HEK293 (cell line): ENCODE results near the gene USP12.
A peak's percentile ranks its signal among the peaks of the same experiment; 100 is the strongest.

Experiments used
- CTCF ChIA-PET: fragments of 350-600 bp; formaldehyde crosslinking; extraction: SDS; loops from one replicate; lab custom pipeline; 2021; ENCODE audit warnings: antibody characterized with exemption; lab: Yijun Ruan, JAX
- POLR2A ChIA-PET: fragments of 300-600 bp; formaldehyde crosslinking; extraction: SDS; loops from one replicate; lab custom pipeline; 2020; ENCODE audit warnings: antibody characterized with exemption, inconsistent platforms; lab: Yijun Ruan, JAX
- H3K27ac ChIP-seq: fragments of 200-500 bp; sonication (Bioruptor generic); 2 replicates; pipeline ENCODE4 v1.5.1; 2014; ENCODE audit warnings: low read depth, low read length, control low read depth, inconsistent platforms; ENCODE audit errors: extremely low read depth
- H3K36me3 ChIP-seq, 2 experiments: fragments of 200-500 bp in 1 of 2; sonication (Bioruptor generic) in 1 of 2; 1 replicate in 1 of 2; 2 replicates in 1 of 2; pipeline ENCODE4 v1.5.1; 2014 to 2017; ENCODE audit warnings: inconsistent platforms in 2 of 2, low read length in 2 of 2; ENCODE audit not compliant: control insufficient read depth in 2 of 2, insufficient read depth in 1 of 2
- H3K4me1 ChIP-seq: fragments of 200-500 bp; sonication (Bioruptor generic); 2 replicates; pipeline ENCODE4 v1.5.1; 2014; ENCODE audit warnings: mild to moderate bottlenecking, low read length, inconsistent platforms; ENCODE audit not compliant: control insufficient read depth, insufficient read depth
- H3K4me3 ChIP-seq: 2 replicates; pipeline ENCODE4 v1.5.1; 2011; ENCODE audit warnings: low read depth, mild to moderate bottlenecking, control low read depth, low read length, moderate library complexity
- H3K9me3 ChIP-seq: fragments of 200-500 bp; sonication (Bioruptor generic); 2 replicates; pipeline ENCODE4 v1.5.1; 2014; ENCODE audit warnings: low read depth, low read length, inconsistent platforms; ENCODE audit not compliant: control insufficient read depth, insufficient read depth
- BCL11B ChIP-seq: fragments of 450-650 bp; formaldehyde crosslinking; IDR thresholded peaks from 2 replicates; pipeline ENCODE4 v1.5.1; 2016; ENCODE audit warnings: low read depth, missing biosample characterization, missing genetic modification characterization
- GFI1B ChIP-seq: fragments of 450-650 bp; formaldehyde crosslinking; IDR thresholded peaks from 2 replicates; pipeline ENCODE4 v1.5.1; 2016; ENCODE audit warnings: missing biosample characterization, missing genetic modification characterization
- GLI2 ChIP-seq: fragments of 450-650 bp; formaldehyde crosslinking; IDR thresholded peaks from 2 replicates; pipeline ENCODE4; 2017; ENCODE audit warnings: missing biosample characterization, missing genetic modification characterization, low read depth, borderline replicate concordance
- KLF1 ChIP-seq: fragments of 450-650 bp; formaldehyde crosslinking; IDR thresholded peaks from 2 replicates; pipeline ENCODE4 v1.5.1; 2016; ENCODE audit warnings: missing biosample characterization, missing genetic modification characterization
- KLF9 ChIP-seq: fragments of 450-650 bp; formaldehyde crosslinking; IDR thresholded peaks from 2 replicates; pipeline ENCODE4 v1.5.1; 2016; ENCODE audit warnings: missing biosample characterization, missing genetic modification characterization, low read depth
- MEIS1 ChIP-seq: sonication (generic); formaldehyde crosslinking; IDR thresholded peaks from 2 replicates; pipeline ENCODE4 v1.8.1; 2022; ENCODE audit warnings: missing genetic modification reagents, mild to moderate bottlenecking, borderline replicate concordance
- ZBTB20 ChIP-seq: fragments of 450-650 bp; formaldehyde crosslinking; IDR thresholded peaks from 2 replicates; pipeline ENCODE4 v1.5.1; 2016; ENCODE audit warnings: missing biosample characterization, missing genetic modification characterization
- ZBTB48 ChIP-seq: fragments of 450-650 bp; formaldehyde crosslinking; IDR thresholded peaks from 2 replicates; pipeline ENCODE4 v1.5.1; 2016; ENCODE audit warnings: missing biosample characterization, missing genetic modification characterization
- ZNF157 ChIP-seq: fragments of 450-650 bp; formaldehyde crosslinking; IDR thresholded peaks from 2 replicates; pipeline ENCODE4 v1.5.1; 2016; ENCODE audit warnings: missing biosample characterization, missing genetic modification characterization
- ZNF169 ChIP-seq: fragments of 450-650 bp; formaldehyde crosslinking; IDR thresholded peaks from 2 replicates; pipeline ENCODE4 v1.5.1; 2016; ENCODE audit warnings: missing biosample characterization, missing genetic modification characterization
- ZNF175 ChIP-seq: fragments of 450-650 bp; formaldehyde crosslinking; IDR thresholded peaks from 2 replicates; pipeline ENCODE4 v1.5.1; 2016; ENCODE audit warnings: missing biosample characterization, missing genetic modification characterization
- ZNF184 ChIP-seq: fragments of 450-650 bp; IDR thresholded peaks from 2 replicates; pipeline ENCODE4 v1.5.1; 2018; ENCODE audit warnings: missing biosample characterization, mild to moderate bottlenecking, missing genetic modification characterization
- ZNF19 ChIP-seq: fragments of 450-650 bp; formaldehyde crosslinking; IDR thresholded peaks from 2 replicates; pipeline ENCODE4; 2016; ENCODE audit warnings: missing biosample characterization, missing genetic modification characterization, low read depth
- ZNF2 ChIP-seq: fragments of 450-650 bp; formaldehyde crosslinking; IDR thresholded peaks from 2 replicates; pipeline ENCODE4 v1.5.1; 2016; ENCODE audit warnings: missing biosample characterization, missing genetic modification characterization
- ZNF274 ChIP-seq, 2 experiments: fragments of 200-500 bp in 1 of 2; fragments of 450-650 bp in 1 of 2; sonication (Bioruptor generic) in 1 of 2; formaldehyde crosslinking in 1 of 2; IDR thresholded peaks; 2 replicates each; pipeline versions ENCODE4 v1.5.1 to v1.6.1; 2014 to 2016; ENCODE audit warnings: borderline replicate concordance in 1 of 2, inconsistent platforms in 1 of 2, low read length in 1 of 2, missing biosample characterization in 1 of 2, missing genetic modification characterization in 1 of 2
- ZNF292 ChIP-seq: fragments of 450-650 bp; formaldehyde crosslinking; IDR thresholded peaks from 2 replicates; pipeline ENCODE4 v1.5.1; 2016; ENCODE audit warnings: low read depth, missing biosample characterization, missing genetic modification characterization, borderline replicate concordance
- ZNF341 ChIP-seq: fragments of 450-650 bp; formaldehyde crosslinking; IDR thresholded peaks from 2 replicates; pipeline ENCODE4; 2016; ENCODE audit warnings: low read depth, missing biosample characterization, missing genetic modification characterization
- ZNF404 ChIP-seq: fragments of 450-650 bp; formaldehyde crosslinking; IDR thresholded peaks from 2 replicates; pipeline ENCODE4 v1.5.1; 2017; ENCODE audit warnings: missing biosample characterization, missing genetic modification characterization
- ZNF514 ChIP-seq: fragments of 450-650 bp; formaldehyde crosslinking; IDR thresholded peaks from 2 replicates; pipeline ENCODE4 v1.5.1; 2016; ENCODE audit warnings: missing biosample characterization, missing genetic modification characterization
- ZNF518A ChIP-seq: fragments of 450-650 bp; formaldehyde crosslinking; conservative IDR thresholded peaks from 2 replicates; pipeline ENCODE4 v1.5.1; 2016; ENCODE audit warnings: low read depth, missing biosample characterization, missing genetic modification characterization
- ZNF596 ChIP-seq: fragments of 450-650 bp; IDR thresholded peaks from 2 replicates; pipeline ENCODE4 v1.5.0; 2018; ENCODE audit warnings: missing biosample characterization, mild to moderate bottlenecking, missing genetic modification characterization, moderate library complexity
- ZNF621 ChIP-seq: fragments of 450-650 bp; formaldehyde crosslinking; IDR thresholded peaks from 2 replicates; pipeline ENCODE4 v1.5.1; 2017; ENCODE audit warnings: missing biosample characterization, missing genetic modification characterization
- ZNF629 ChIP-seq: fragments of 450-650 bp; formaldehyde crosslinking; IDR thresholded peaks from 2 replicates; pipeline ENCODE4 v1.5.1; 2017; ENCODE audit warnings: missing biosample characterization, missing genetic modification characterization
- ZNF660 ChIP-seq: fragments of 450-650 bp; IDR thresholded peaks from 2 replicates; pipeline ENCODE4 v1.5.1; 2018; ENCODE audit warnings: missing biosample characterization, mild to moderate bottlenecking, missing genetic modification characterization
- ZNF670 ChIP-seq: fragments of 450-650 bp; formaldehyde crosslinking; IDR thresholded peaks from 2 replicates; pipeline ENCODE4 v1.5.1; 2016; ENCODE audit warnings: missing biosample characterization, missing genetic modification characterization, low read depth
- ZNF791 ChIP-seq: fragments of 450-650 bp; formaldehyde crosslinking; IDR thresholded peaks from 2 replicates; pipeline ENCODE4 v1.5.1; 2016; ENCODE audit warnings: missing biosample characterization, missing genetic modification characterization
- ZNF830 ChIP-seq: fragments of 450-650 bp; IDR thresholded peaks from 2 replicates; pipeline ENCODE4 v1.5.0; 2018; ENCODE audit warnings: missing biosample characterization, missing genetic modification characterization, low read depth, mild to moderate bottlenecking, moderate library complexity
- TF ChIP-seq, protein P1 (sequence below): fragments of 450-650 bp; formaldehyde crosslinking; IDR thresholded peaks from 2 replicates; pipeline ENCODE4 v1.5.1; 2016; ENCODE audit warnings: missing biosample characterization, missing genetic modification characterization
- TF ChIP-seq, protein P2 (sequence below): fragments of 450-650 bp; formaldehyde crosslinking; IDR thresholded peaks from 2 replicates; pipeline ENCODE4 v1.5.1; 2016; ENCODE audit warnings: missing biosample characterization, missing genetic modification characterization

Gene USP12

DNA sequence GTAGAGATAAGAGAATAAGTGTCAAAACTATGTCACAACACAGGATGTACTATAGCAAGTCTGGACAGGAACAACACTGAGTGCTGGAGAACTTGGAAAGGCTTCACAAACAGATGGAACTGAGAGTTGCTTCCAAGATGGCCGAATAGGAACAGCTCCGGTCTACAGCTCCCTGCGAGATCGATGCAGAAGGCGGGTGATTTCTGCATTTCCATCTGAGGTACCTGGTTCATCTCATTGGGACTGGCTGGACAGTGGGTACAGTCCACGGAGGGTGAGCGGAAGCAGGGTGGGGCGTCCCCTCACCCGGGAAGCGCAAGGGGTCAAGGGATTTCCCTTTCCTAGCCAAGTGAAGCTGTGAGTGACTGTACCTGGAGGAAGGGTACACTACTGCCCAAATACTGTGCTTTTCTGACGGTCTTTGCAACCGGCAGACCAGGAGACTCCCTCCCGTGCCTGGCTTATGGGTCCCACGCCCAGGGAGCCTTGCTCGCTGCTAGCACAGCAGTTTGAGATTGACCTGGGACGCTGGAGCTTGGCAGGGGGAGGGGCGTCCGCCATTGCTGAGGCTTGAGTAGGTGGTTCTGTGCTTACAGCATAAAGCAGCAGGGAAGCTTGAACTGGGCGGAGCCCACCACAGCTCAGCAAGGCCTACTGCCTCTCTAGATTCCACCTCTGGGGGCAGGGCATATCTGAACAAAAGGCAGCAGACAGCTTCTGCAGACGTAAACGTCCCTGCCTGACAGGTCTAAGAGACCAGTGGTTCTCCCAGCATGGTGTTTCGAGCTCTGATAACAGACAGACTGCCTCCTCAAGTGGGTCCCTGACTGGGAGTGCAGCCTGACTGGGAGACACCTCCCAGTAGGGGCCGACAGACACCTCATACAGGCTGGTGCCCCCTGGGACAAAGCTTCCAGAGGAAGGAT lies 46.0 kb downstream of the USP12 start (continued):
- TF ChIP-seq ZNF518A: no peak
- no peak for TF ChIP-seq ZNF404
- TF ChIP-seq ZNF514 (tag by site-specific recombination): no peak
- TF ChIP-seq GLI2: no peak
- no peak for TF ChIP-seq ZNF175 (tag by site-specific recombination)
- no peak for TF ChIP-seq ZNF169
- peak; percentile 79 for TF ChIP-seq ZNF341 (tag by site-specific recombination)
- TF ChIP-seq, protein P1, sequence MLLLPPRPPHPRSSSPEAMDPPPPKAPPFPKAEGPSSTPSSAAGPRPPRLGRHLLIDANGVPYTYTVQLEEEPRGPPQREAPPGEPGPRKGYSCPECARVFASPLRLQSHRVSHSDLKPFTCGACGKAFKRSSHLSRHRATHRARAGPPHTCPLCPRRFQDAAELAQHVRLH (tag by site-specific recombination): no peak
- no peak for TF ChIP-seq ZNF830 (tag by site-specific recombination)
- TF ChIP-seq ZNF670: no peak

DNA sequence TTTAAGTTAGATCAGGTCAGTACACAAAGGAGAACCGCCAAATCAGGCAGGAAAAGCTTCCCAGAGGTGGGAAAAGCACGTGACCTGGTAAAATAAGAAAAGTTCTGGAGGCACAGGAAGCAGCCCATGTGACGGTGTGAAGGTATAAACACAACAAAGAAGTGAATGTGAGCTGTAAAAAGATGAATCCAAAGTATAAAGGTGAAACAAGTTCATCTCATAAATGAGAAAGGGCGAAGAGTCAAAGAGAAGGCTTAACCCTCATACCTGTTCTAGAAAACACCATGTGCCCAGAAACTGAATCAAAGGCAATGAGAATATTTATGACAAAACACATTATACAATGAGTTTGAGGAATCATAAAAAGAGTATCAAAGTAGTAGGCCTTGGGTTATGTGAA lies 47.0 kb downstream of the USP12 start:
- ChIA-PET POLR2A (no interaction called here), CTCF (interaction anchor here (0.6 kb wide), 1 partner anchor 31 kb away, joined by 3 read pairs; no protein-coding TSS in a partner anchor)
- H3K27ac ChIP-seq: no peak overlapping the region
- no peaks in the 10 kb centered on the region for H3K36me3 ChIP-seq
- H3K9me3 ChIP-seq: no peaks in the 10 kb centered on the region
- H3K4me1 ChIP-seq: 0 out of 2 replicates have a peak, but pooled peaks cover 5% of the 10 kb centered on the region
- no peak overlapping the region for H3K4me3 ChIP-seq
- TF ChIP-seq ZNF274 (IDR thresholded peaks at IDR 0.05; ENCODE audit: low read length): no peak
- TF ChIP-seq ZNF274 (tag by site-specific recombination; IDR thresholded peaks at IDR 0.05; ENCODE audit: borderline replicate concordance): no peak
- no peak for TF ChIP-seq ZNF157 (tag by site-specific recombination)
- no peak for TF ChIP-seq ZBTB20 (tag by site-specific recombination)
- no peak for TF ChIP-seq ZNF791
- TF ChIP-seq ZNF2: no peak
- no peak for TF ChIP-seq BCL11B (tag by site-specific recombination)
- TF ChIP-seq ZNF660 (tag by site-specific recombination): no peak
- TF ChIP-seq KLF1 (tag by site-specific recombination): no peak
- TF ChIP-seq ZNF292 (tag by site-specific recombination): no peak
- no peak for TF ChIP-seq ZNF621 (tag by site-specific recombination)
- no peak for TF ChIP-seq ZNF19 (tag by site-specific recombination)
- no peak for TF ChIP-seq ZNF830 (tag by site-specific recombination)
- no peak for TF ChIP-seq KLF9
- no peak for TF ChIP-seq ZNF596 (tag by site-specific recombination)
- TF ChIP-seq GFI1B: no peak
- TF ChIP-seq ZNF184: no peak
- TF ChIP-seq MEIS1 (CRISPR knock-in tag): no peak
- no peak for TF ChIP-seq ZBTB48 (tag by site-specific recombination)
- TF ChIP-seq ZNF629 (tag by site-specific recombination): no peak
- TF ChIP-seq, protein P2, sequence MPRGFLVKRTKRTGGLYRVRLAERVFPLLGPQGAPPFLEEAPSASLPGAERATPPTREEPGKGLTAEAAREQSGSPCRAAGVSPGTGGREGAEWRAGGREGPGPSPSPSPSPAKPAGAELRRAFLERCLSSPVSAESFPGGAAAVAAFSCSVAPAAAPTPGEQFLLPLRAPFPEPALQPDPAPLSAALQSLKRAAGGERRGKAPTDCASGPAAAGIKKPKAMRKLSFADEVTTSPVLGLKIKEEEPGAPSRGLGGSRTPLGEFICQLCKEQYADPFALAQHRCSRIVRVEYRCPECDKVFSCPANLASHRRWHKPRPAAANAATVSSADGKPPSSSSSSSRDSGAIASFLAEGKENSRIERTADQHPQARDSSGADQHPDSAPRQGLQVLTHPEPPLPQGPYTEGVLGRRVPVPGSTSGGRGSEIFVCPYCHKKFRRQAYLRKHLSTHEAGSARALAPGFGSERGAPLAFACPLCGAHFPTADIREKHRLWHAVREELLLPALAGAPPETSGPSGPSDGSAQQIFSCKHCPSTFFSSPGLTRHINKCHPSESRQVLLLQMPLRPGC (tag by site-specific recombination): no peak
